HCT116 (cell line): ENCODE results near the gene TMEM214. TPM values are rescaled to one million over a fixed set of nuclear protein-coding genes. Genes with fewer than 3 reads are reported as not detected.

ENCODE experiments used
- ATAC-seq: fragments of 200-7000 bp; cut with Tn5 transposase; 2 replicates; pipeline ENCODE4 v1.9.1; 2020; ENCODE audit warnings: mild to moderate bottlenecking, moderate library complexity
- BruUV-seq: library from RNA; stranded (reverse); fragments of 400-500 nt; replicated peaks from 2 replicates; lab custom pipeline; 2021; lab: Mats Ljungman, UMichigan
- CTCF ChIA-PET: fragments of 300-600 bp; sonication (Branson Sonifier 250); formaldehyde crosslinking; loops from one replicate; lab custom pipeline; 2021; ENCODE audit warnings: antibody characterized with exemption; lab: Charles Lee
- POLR2A ChIA-PET: fragments of 300-600, 350-600 bp; sonication (Branson Sonifier 250); formaldehyde crosslinking; loops from one replicate; lab custom pipeline; 2021; ENCODE audit warnings: antibody characterized with exemption; lab: Charles Lee
- RAD21 ChIA-PET, 2 experiments: fragments of 300-600 bp; sonication (Branson Sonifier 250); formaldehyde crosslinking; loops; one replicate each; lab custom pipeline; 2023; ENCODE audit warnings: low total read pairs in 2 of 2; ENCODE audit not compliant: uncharacterized antibody in 2 of 2, unreplicated experiment in 2 of 2, low non-redundant PET in 1 of 2; lab: Charles Lee
- DNase-seq: peaks from one replicate; pipeline ENCODE4 v3.0.0-alpha.2; 2010; ENCODE audit warnings: low read depth, low spot score
- H2AFZ ChIP-seq: fragments of 200-600 bp; shearing (Covaris generic), sonication (generic); 2 replicates; pipeline ENCODE4 v1.6.1; 2017; ENCODE audit warnings: low read depth, mixed run types, mixed read lengths, antibody characterized with exemption, low read length; ENCODE audit not compliant: poor library complexity, severe bottlenecking
- H3K27ac ChIP-seq: 2 replicates; pipeline ENCODE4 v1.5.1; 2012; ENCODE audit warnings: low read depth, low read length
- H3K27me3 ChIP-seq: fragments of 200-600 bp; sonication (generic); 2 replicates; pipeline ENCODE4 v1.6.1; 2016; ENCODE audit warnings: mixed run types, low read length, mixed read lengths; ENCODE audit not compliant: insufficient read depth
- H3K36me3 ChIP-seq, 2 experiments: fragments of 200-500 bp in 1 of 2; fragments of 200-600 bp in 1 of 2; sonication (Bioruptor generic) in 1 of 2; sonication (generic) in 1 of 2; 2 replicates each; pipeline versions ENCODE4 v1.5.1 to v1.6.1; 2014 to 2016; ENCODE audit warnings: low read length in 2 of 2, inconsistent platforms in 1 of 2, mixed read lengths in 1 of 2, mixed run types in 1 of 2; ENCODE audit not compliant: insufficient read depth in 2 of 2, control insufficient read depth in 1 of 2
- H3K4me1 ChIP-seq, 2 experiments: fragments of 200-600 bp in 1 of 2; sonication (generic) in 1 of 2; 2 replicates each; pipeline versions ENCODE4 v1.5.1 to v1.6.1; 2012 to 2017; ENCODE audit warnings: low read length in 2 of 2, inconsistent platforms in 1 of 2, mild to moderate bottlenecking in 1 of 2, mixed read lengths in 1 of 2, mixed run types in 1 of 2, moderate library complexity in 1 of 2; ENCODE audit not compliant: insufficient read depth in 2 of 2, control insufficient read depth in 1 of 2
- H3K4me2 ChIP-seq: fragments of 200-600 bp; sonication (generic); 2 replicates; pipeline ENCODE4 v1.6.1; 2017; ENCODE audit warnings: mixed run types, low read length, mixed read lengths
- H3K4me3 ChIP-seq, 2 experiments: fragments of 200-600 bp in 1 of 2; sonication (generic) in 1 of 2; replicated peaks in 1 of 2; 2 replicates each; pipeline ENCODE4 v1.5.1; 2011 to 2016; ENCODE audit warnings: low read length in 2 of 2, control low read depth in 1 of 2, low read depth in 1 of 2, mild to moderate bottlenecking in 1 of 2, mixed read lengths in 1 of 2, mixed run types in 1 of 2
- H3K79me2 ChIP-seq: fragments of 200-600 bp; sonication (generic); 2 replicates; pipeline ENCODE4 v1.6.1; 2017; ENCODE audit warnings: mild to moderate bottlenecking, mixed run types, low read length, moderate library complexity, mixed read lengths; ENCODE audit not compliant: insufficient read depth
- H3K9ac ChIP-seq: fragments of 200-600 bp; sonication (generic); 2 replicates; pipeline ENCODE4 v1.6.1; 2016; ENCODE audit warnings: low read length, mixed read lengths
- H3K9me2 ChIP-seq: fragments of 200-600 bp; sonication (generic), shearing (Covaris generic); 2 replicates; pipeline ENCODE4 v1.6.1; 2017; ENCODE audit warnings: mixed run types, mild to moderate bottlenecking, moderate library complexity; ENCODE audit not compliant: insufficient read depth
- H3K9me3 ChIP-seq, 2 experiments: fragments of 200-500 bp in 1 of 2; fragments of 200-600 bp in 1 of 2; sonication (Bioruptor generic) in 1 of 2; sonication (generic) in 1 of 2; 2 replicates each; pipeline ENCODE4 v1.6.1; 2014 to 2017; ENCODE audit warnings: low read length in 2 of 2, mixed read lengths in 2 of 2, inconsistent platforms in 1 of 2, low read depth in 1 of 2, mild to moderate bottlenecking in 1 of 2, mixed run types in 1 of 2, moderate library complexity in 1 of 2; ENCODE audit not compliant: control insufficient read depth in 1 of 2, insufficient read depth in 1 of 2
- H4K20me1 ChIP-seq: fragments of 200-600 bp; sonication (generic), shearing (Covaris generic); 2 replicates; pipeline ENCODE4 v1.6.1; 2017; ENCODE audit warnings: mixed run types, mild to moderate bottlenecking, moderate library complexity; ENCODE audit not compliant: insufficient read depth
- CBX3 ChIP-seq: IDR thresholded peaks from 2 replicates; pipeline ENCODE4 v1.6.1; 2012; ENCODE audit warnings: low read depth
- CEBPB ChIP-seq: IDR thresholded peaks from 2 replicates; pipeline ENCODE4 v1.6.1; 2012; ENCODE audit warnings: low read depth
- ELF1 ChIP-seq: IDR thresholded peaks from 2 replicates; pipeline ENCODE4 v1.6.1; 2012; ENCODE audit warnings: low read depth, borderline replicate concordance
- EZH2 ChIP-seq: fragments of 200-600 bp; sonication (generic); IDR thresholded peaks from 2 replicates; pipeline ENCODE4 v1.6.1; 2017; ENCODE audit warnings: antibody characterized with exemption, mixed run types
- FOSL1 ChIP-seq: IDR thresholded peaks from 2 replicates; pipeline ENCODE4 v1.6.1; 2012; ENCODE audit warnings: low read depth
- JUND ChIP-seq: IDR thresholded peaks from 2 replicates; pipeline ENCODE4 v1.6.1; 2012
- POLR2A ChIP-seq: IDR thresholded peaks from 2 replicates; pipeline ENCODE4 v1.7.0; 2011; ENCODE audit warnings: borderline replicate concordance; ENCODE audit not compliant: insufficient read depth, insufficient read length; ENCODE audit errors: extremely low read depth
- RAD21 ChIP-seq: IDR thresholded peaks from 2 replicates; pipeline ENCODE4 v1.6.1; 2012; ENCODE audit warnings: low read depth, mild to moderate bottlenecking
- REST ChIP-seq: IDR thresholded peaks from 2 replicates; pipeline ENCODE4 v1.6.1; 2012; ENCODE audit warnings: low read depth
- SIN3A ChIP-seq: IDR thresholded peaks from 2 replicates; pipeline ENCODE4 v1.6.1; 2012; ENCODE audit warnings: low read depth
- TCF7L2 ChIP-seq: IDR thresholded peaks from 2 replicates; pipeline ENCODE4 v1.7.0; 2011; ENCODE audit warnings: borderline replicate concordance, inconsistent platforms; ENCODE audit not compliant: insufficient read depth, insufficient read length; ENCODE audit errors: extremely low read depth
- ZNF274 ChIP-seq: fragments of 200-500 bp; sonication (Bioruptor generic); IDR thresholded peaks from 2 replicates; pipeline ENCODE4 v1.6.1; 2014; ENCODE audit warnings: mild to moderate bottlenecking, low read depth, low read length, inconsistent platforms
- intact Hi-C: fragments of 100-400 bp; cut with micrococcal nuclease; formaldehyde crosslinking; loops from 2 replicates; pipeline ENCODE4 v1.10.0; 2022
- total RNA-seq: library from RNA; stranded (reverse); gene quantifications from one replicate; pipeline ENCODE4 v1.2.1, GENCODE V29; 2021; ENCODE audit not compliant: unreplicated experiment
- TF ChIP-seq, protein P1 (sequence below): IDR thresholded peaks from 2 replicates; pipeline ENCODE4 v1.6.1; 2012
- TF ChIP-seq, protein P2 (sequence below): IDR thresholded peaks from 2 replicates; pipeline ENCODE4 v1.6.1; 2011; ENCODE audit warnings: mild to moderate bottlenecking, low read length, moderate library complexity; ENCODE audit not compliant: insufficient replicate concordance; ENCODE audit errors: extremely low read depth

Gene TMEM214
- total RNA-seq, 1 experiment from 2014 or later, result 69.8 TPM

- CTCF ChIA-PET, result no interaction called here
- no peak for ATAC-seq
- no peak overlapping the region for H3K27ac ChIP-seq
- BruUV-seq, result no TSS peak
- no peaks in the 10 kb centered on the region for H3K9me2 ChIP-seq
- H3K4me1 ChIP-seq, result no peaks in the 10 kb centered on the region
- H3K4me2 ChIP-seq, result no peak overlapping the region
- no peak overlapping the region for H3K4me3 ChIP-seq
- peaks cover 9 to 17% of the 10 kb centered on the region in 2 experiments; a peak in 2 of 4 replicates for H3K36me3 ChIP-seq
- no peaks in the 10 kb centered on the region for H3K9me3 ChIP-seq
- H3K27me3 ChIP-seq, result no peaks in the 10 kb centered on the region
- POLR2A ChIA-PET, result interaction anchor here (1.1 kb wide), 1 partner anchor 9 kb away, joined by 3 read pairs; no protein-coding TSS in a partner anchor
- H4K20me1 ChIP-seq, result no peaks in the 10 kb centered on the region
- H3K9ac ChIP-seq, result no peak overlapping the region
- RAD21 ChIA-PET, result no interaction called here
- no peaks in the 10 kb centered on the region for H3K79me2 ChIP-seq
- TF ChIP-seq FOSL1 (no peak), POLR2A (no peak), REST (no peak)
- intact Hi-C loops, result no loop called here
- no peak overlapping the region for H2AFZ ChIP-seq
- DNase-seq, result no peak
Observed at GRCh38 chr2:27059141-27059820, 26.5 kb downstream of the TMEM214 start.

GRCh38 chr2:27060323-27060722, 27.6 kb downstream of the TMEM214 start:
- H3K27me3 ChIP-seq, result no peaks in the 10 kb centered on the region
- BruUV-seq, result no TSS peak
- no peak overlapping the region for H3K9ac ChIP-seq
- H3K27ac ChIP-seq, result no peak overlapping the region
- H3K4me1 ChIP-seq, result no peaks in the 10 kb centered on the region
- H2AFZ ChIP-seq, result no peak overlapping the region
- intact Hi-C loops, result no loop called here
- POLR2A ChIA-PET, result no interaction called here
- H4K20me1 ChIP-seq, result no peaks in the 10 kb centered on the region
- RAD21 ChIA-PET, result no interaction called here
- no peaks in the 10 kb centered on the region for H3K9me2 ChIP-seq
- no peaks in the 10 kb centered on the region for H3K79me2 ChIP-seq
- H3K9me3 ChIP-seq, result no peaks in the 10 kb centered on the region
- no peak overlapping the region for H3K4me2 ChIP-seq
- peaks cover 6 to 11% of the 10 kb centered on the region in 2 experiments; a peak in 2 of 4 replicates for H3K36me3 ChIP-seq
- ATAC-seq (no peak), DNase-seq (no peak)
- CTCF ChIA-PET, result no interaction called here
- no peak overlapping the region for H3K4me3 ChIP-seq
- TF ChIP-seq FOSL1 (no peak), SIN3A (no peak), CEBPB (no peak), ELF1 (no peak), ZNF274 (no peak), RAD21 (no peak), TCF7L2 (no peak), CBX3 (no peak), JUND (no peak), POLR2A (no peak), EZH2 (no peak)
- TF ChIP-seq, protein P1, sequence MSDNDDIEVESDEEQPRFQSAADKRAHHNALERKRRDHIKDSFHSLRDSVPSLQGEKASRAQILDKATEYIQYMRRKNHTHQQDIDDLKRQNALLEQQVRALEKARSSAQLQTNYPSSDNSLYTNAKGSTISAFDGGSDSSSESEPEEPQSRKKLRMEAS, result no peak
- TF ChIP-seq, protein P2, sequence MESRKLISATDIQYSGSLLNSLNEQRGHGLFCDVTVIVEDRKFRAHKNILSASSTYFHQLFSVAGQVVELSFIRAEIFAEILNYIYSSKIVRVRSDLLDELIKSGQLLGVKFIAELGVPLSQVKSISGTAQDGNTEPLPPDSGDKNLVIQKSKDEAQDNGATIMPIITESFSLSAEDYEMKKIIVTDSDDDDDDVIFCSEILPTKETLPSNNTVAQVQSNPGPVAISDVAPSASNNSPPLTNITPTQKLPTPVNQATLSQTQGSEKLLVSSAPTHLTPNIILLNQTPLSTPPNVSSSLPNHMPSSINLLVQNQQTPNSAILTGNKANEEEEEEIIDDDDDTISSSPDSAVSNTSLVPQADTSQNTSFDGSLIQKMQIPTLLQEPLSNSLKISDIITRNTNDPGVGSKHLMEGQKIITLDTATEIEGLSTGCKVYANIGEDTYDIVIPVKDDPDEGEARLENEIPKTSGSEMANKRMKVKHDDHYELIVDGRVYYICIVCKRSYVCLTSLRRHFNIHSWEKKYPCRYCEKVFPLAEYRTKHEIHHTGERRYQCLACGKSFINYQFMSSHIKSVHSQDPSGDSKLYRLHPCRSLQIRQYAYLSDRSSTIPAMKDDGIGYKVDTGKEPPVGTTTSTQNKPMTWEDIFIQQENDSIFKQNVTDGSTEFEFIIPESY, result no peak
